Measurements from ENCODE around the gene CYP4F11. TPM values are rescaled to one million over a fixed set of nuclear protein-coding genes. Genes with fewer than 3 reads are reported as not detected.

Gene CYP4F11
- total and polyA plus RNA-seq, 7 donors, result 0.05 to 1.0 (median 0.10) TPM; not detected in 1

DNA sequence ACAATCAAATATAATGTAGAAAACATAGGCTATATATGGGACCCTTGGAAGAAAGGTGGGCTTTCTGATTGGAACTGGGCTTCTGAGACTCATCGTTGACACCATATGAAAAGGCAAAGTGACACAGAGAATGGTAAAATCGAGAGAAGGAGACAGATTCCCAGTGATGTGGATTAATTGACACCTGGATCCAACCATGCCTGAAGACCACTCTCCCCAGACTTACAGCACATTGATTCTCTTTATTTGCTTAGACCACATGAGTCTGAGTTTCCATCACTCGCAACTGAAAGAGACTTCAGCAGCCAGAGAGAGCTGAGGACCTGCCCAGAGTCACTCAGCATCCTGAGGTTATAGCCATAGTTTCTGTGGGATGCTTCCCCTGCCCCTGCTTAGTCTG, 6.0 kb downstream of the CYP4F11 start:
- DNase-seq, result no peak
- peaks cover 0 to 13% (median 0%) of the 10 kb centered on the region in 3 donors for H3K27me3 ChIP-seq (ENCODE audit: insufficient read depth in 3 of 3, low read length in 2 of 3)

DNA sequence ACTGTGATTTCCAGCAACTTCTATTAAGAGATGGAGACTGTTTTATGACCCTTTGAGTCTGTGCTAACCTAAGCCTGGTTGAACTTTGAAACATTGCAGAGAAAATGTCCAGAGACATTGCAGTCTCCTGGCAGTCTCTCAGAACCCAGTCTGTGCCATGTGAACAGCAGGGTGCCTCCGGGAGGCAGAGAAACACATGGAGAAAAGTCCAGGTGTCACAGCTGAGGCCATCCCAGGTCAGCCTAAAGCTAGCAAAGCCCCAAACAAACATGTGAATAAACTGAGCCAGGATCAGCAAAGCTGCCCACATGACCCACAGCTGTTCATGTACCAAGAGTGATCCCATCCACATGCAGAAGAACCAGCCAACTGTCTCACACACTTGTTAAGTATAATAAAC, 7.8 kb downstream of the CYP4F11 start:
- Histone ChIP-seq H3K27me3 (ENCODE audit: insufficient read depth in 3 of 3, low read length in 2 of 3) (peaks cover 0 to 13% (median 0%) of the 10 kb centered on the region in 3 donors), H3K4me3 (no peak overlapping the region), H3K27ac (no peak overlapping the region), H3K36me3 (ENCODE audit: insufficient read depth in 1 of 2, low read depth in 1 of 2) (no peaks in the 10 kb centered on the region), H3K4me1 (no peaks in the 10 kb centered on the region), H3K9me3 (no peaks in the 10 kb centered on the region)
- intact Hi-C loops (cut with DNase I), result no loop called here
- WGBS, 3 donors, result 0 to 14% (median 6%) methylated on average over 1 of the region's 1 CpG
- ATAC-seq (no peak), DNase-seq (no peak)
- TF ChIP-seq, protein P1, sequence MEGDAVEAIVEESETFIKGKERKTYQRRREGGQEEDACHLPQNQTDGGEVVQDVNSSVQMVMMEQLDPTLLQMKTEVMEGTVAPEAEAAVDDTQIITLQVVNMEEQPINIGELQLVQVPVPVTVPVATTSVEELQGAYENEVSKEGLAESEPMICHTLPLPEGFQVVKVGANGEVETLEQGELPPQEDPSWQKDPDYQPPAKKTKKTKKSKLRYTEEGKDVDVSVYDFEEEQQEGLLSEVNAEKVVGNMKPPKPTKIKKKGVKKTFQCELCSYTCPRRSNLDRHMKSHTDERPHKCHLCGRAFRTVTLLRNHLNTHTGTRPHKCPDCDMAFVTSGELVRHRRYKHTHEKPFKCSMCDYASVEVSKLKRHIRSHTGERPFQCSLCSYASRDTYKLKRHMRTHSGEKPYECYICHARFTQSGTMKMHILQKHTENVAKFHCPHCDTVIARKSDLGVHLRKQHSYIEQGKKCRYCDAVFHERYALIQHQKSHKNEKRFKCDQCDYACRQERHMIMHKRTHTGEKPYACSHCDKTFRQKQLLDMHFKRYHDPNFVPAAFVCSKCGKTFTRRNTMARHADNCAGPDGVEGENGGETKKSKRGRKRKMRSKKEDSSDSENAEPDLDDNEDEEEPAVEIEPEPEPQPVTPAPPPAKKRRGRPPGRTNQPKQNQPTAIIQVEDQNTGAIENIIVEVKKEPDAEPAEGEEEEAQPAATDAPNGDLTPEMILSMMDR (IDR thresholded peaks at IDR 0.05), result no peak

More for the DNA sequence above, 6.0 kb downstream of the CYP4F11 start:
- H3K4me3 ChIP-seq, result no peak overlapping the region
- H3K36me3 ChIP-seq (ENCODE audit: insufficient read depth in 1 of 2, low read depth in 1 of 2), result no peaks in the 10 kb centered on the region
- no peak overlapping the region for H3K27ac ChIP-seq
- intact Hi-C loops (cut with DNase I), result no loop called here
- ATAC-seq, result no peak
- no peaks in the 10 kb centered on the region for H3K9me3 ChIP-seq
- 81 to 87% (median 87%) methylated on average over 3 of the region's 3 CpGs for WGBS, 3 donors
- TF ChIP-seq, protein P1 (IDR thresholded peaks at IDR 0.05), result no peak
- no peaks in the 10 kb centered on the region for H3K4me1 ChIP-seq

DNA sequence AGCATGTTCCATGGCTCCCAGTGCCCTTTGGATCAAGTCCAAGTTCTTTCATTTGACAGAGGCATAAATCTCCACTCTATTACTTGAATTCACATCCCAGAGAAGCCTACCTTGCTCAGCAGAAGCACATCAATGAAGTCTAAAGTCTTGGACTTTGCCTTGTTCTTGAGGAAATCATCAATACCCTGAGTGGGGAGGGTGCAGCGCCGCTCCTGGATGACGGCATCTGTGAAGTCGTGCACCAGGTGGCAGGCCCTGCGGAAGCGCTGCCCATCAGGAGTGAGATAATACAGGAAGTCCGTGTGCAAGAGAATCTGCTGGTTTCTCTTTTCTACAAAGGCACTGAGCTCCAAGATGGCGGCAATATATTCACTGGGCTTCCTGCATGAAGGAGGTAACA, 10.6 kb downstream of the CYP4F11 start:
- Histone ChIP-seq H3K27me3 (ENCODE audit: insufficient read depth in 3 of 3, low read length in 2 of 3) (no peaks in the 10 kb centered on the region), H3K27ac (no peak overlapping the region), H3K4me1 (no peaks in the 10 kb centered on the region), H3K9me3 (no peaks in the 10 kb centered on the region), H3K4me3 (no peak overlapping the region), H3K36me3 (ENCODE audit: insufficient read depth in 1 of 2, low read depth in 1 of 2) (no peaks in the 10 kb centered on the region)
- no peak for ATAC-seq
- DNase-seq, result no peak
- TF ChIP-seq, protein P1 (IDR thresholded peaks at IDR 0.05), result no peak
- 75 to 80% (median 76%) methylated on average over 8 of the region's 8 CpGs for WGBS, 3 donors
- intact Hi-C loops (cut with DNase I), result no loop called here

DNA sequence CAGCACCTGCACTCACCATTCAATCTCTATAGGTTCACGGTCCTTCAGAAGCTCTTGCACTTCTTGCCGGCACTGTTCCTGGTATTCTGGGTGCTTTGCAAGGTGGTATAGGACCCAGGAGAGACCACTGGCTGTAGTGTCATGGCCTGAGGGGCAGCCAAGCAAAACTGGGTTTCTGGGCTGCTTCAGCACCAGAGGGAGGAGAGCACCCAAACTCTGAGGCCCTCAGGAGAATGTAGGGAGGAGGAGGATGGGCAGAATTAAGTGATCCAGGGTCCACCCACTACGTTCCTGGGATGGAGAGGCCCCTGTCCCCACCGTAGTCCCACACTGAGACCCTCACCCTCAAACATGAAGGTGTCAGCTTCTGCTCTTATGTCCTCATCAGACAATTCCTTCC, 12.3 kb downstream of the CYP4F11 start:
- no peak for ATAC-seq
- no peak overlapping the region for H3K27ac ChIP-seq
- WGBS, 3 donors, result 53 to 68% (median 59%) methylated on average over 4 of the region's 4 CpGs
- no peaks in the 10 kb centered on the region for H3K27me3 ChIP-seq (ENCODE audit: insufficient read depth in 3 of 3, low read length in 2 of 3)
- H3K36me3 ChIP-seq (ENCODE audit: insufficient read depth in 1 of 2, low read depth in 1 of 2), result no peaks in the 10 kb centered on the region
- no peaks in the 10 kb centered on the region for H3K4me1 ChIP-seq
- TF ChIP-seq, protein P1 (IDR thresholded peaks at IDR 0.05), result no peak
- no peaks in the 10 kb centered on the region for H3K9me3 ChIP-seq
- no peak overlapping the region for H3K4me3 ChIP-seq
- intact Hi-C loops (cut with DNase I), result no loop called here
- no peak for DNase-seq

DNA sequence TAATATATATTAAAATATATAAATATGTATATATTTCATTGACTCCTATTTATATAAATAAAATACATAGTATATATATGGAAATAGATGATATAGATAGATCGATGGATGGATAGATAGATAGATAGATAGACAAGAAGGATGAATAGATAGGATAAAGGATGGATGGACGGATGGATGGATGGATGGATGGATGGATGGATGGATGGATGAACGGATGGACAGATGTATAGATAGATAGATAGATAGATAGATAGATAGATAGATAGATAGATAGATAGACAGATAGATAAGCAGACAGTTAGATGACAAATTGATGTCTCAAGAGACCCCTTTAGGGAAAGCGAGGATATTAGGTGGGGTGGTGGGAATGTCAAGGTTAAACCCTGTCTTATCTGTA, 15.1 kb downstream of the CYP4F11 start:
- H3K9me3 ChIP-seq, result peaks cover 12% of the 10 kb centered on the region
- TF ChIP-seq, protein P1 (IDR thresholded peaks at IDR 0.05), result no peak
- ATAC-seq (no peak), DNase-seq (no peak)
- H3K27me3 ChIP-seq (ENCODE audit: insufficient read depth in 3 of 3, low read length in 2 of 3), result no peaks in the 10 kb centered on the region
- intact Hi-C loops (cut with DNase I), result no loop called here
- H3K36me3 ChIP-seq (ENCODE audit: insufficient read depth in 1 of 2, low read depth in 1 of 2), result no peaks in the 10 kb centered on the region
- H3K4me1 ChIP-seq, result no peaks in the 10 kb centered on the region
- WGBS, 3 donors, result 77 to 83% (median 82%) methylated on average over 4 of the region's 4 CpGs
- no peak overlapping the region for H3K4me3 ChIP-seq
- no peak overlapping the region for H3K27ac ChIP-seq

Data from psoas muscle (tissue), 8 donors.